HG03139 (cell line): ENCODE measurements around the gene TMEM50B.
"Not testable (repeated sequence)": the region's sequence is repeated elsewhere in the genome, so short reads cannot be mapped to it uniquely, and the experiment has no call there.

Experiments
- ATAC-seq: cut with Tn5 transposase; IDR thresholded peaks from one replicate; pipeline ENCODE4 v1.9.1; 2021; ENCODE audit not compliant: unreplicated experiment

Gene TMEM50B

DNA sequence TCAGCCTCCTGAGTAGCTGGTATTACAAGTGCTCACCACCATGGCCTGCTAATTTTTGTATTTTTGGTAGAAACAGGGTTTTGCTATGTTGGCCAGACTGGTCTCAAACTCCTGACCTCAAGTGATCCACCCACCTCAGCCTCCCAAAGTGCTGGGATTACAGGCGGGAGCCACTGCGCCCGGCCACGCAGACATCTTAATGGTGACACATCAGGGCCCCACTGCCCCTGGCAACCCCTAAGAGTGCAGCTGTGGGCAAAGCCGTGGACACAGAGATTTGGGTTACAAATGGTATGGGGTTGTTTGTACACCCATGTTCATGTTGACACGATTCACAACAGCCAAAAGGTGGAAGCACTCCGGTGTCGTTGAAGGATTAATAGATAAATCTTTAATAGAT, 46.8 kb downstream of the TMEM50B start:
- ATAC-seq = no peak

DNA sequence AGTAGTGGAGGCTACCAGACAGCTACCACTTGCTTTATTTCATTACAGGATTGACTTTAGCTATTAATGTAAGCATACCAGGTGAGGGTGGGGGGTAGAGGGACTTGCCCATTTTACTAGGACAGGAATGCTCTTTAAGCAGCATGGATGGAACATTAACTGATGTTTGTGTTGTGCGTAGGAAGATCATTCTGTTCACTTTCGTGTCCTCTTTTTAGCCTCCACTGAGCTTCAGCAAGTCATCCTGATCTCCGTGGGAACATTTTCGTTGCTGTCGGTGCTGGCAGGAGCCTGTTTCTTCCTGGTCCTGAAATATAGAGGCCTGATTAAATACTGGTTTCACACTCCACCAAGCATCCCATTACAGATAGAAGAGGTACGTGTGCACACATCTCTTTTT, 47.3 kb downstream of the TMEM50B start:
- no peak for ATAC-seq

DNA sequence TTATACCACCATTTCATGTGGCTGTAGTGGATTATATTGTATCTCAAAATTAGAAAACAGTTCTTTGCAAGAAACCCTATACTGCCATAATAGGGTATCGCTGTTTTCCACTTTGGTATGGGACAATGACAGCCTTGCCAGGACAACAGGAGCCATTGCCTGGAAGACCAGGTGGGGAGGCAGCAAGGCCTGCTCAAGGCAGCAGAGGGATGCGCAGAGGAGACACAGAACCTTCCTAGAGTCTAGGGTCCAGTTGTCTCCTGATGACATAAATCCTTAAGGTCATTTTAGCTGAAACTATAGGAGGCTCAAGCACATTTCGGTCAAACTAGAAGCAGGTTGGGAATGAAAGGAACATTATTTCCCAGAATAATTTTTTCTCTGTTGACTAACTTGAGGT, 48.9 kb downstream of the TMEM50B start:
- ATAC-seq = no peak

DNA sequence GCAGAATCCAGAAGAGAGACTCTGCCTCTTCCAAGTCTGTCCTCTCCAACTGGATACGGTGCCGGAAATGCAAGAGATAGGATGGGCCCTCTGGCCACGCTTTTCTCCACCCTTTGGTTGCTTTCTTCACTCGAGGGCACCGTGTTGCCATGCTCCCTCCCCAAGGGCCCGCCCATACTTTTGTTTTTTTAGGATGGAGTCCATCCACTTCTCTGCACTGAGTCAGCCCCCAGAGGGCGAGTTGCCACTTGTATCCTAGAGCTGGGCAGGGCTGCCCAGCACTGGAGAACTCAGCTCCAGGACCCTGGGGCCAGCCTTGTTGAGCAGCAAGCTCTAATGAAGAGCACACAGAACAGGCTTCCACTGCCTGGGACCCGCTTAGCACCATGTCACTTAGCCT, 51.1 kb downstream of the TMEM50B start:
- no peak for ATAC-seq

DNA sequence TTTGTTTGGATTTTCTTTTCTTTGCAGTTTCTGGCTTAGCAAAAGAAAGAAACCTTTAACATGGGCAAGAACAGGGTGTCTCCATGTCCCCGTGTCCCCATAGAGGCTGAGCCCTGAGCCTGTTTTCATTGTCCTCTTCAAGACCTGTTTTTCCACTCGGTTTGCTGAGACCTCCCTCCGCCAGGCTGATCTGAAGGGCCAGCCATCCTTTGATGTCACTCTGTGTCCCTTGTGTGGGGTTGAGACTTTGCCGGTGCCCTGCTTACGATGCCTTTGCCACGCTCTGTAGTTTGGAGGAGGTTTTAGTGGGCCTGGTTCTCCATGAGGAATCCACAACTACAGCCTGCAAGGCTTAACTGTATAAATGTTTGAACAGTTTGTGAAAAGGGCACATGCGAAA, 52.7 kb downstream of the TMEM50B start:
- ATAC-seq = no peak

DNA sequence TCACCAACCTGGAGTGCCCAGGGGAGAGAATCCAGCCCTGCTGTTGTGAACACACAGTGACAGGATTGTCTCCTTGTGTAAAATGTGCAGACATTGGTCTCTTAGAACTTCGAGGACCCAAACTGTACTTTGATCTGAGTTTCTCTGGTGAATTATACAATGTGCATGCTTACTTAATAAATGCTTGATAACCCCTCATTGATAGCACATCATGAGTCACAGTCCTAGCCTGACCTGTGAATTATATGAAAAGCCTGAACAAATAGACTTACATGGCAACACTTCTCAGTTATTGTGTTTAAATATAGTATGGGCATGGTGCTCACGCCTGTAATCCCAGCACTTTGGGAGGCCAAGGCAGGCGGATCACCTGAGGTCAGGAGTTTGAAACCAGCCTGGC, 53.9 kb downstream of the TMEM50B start:
- ATAC-seq = no peak

DNA sequence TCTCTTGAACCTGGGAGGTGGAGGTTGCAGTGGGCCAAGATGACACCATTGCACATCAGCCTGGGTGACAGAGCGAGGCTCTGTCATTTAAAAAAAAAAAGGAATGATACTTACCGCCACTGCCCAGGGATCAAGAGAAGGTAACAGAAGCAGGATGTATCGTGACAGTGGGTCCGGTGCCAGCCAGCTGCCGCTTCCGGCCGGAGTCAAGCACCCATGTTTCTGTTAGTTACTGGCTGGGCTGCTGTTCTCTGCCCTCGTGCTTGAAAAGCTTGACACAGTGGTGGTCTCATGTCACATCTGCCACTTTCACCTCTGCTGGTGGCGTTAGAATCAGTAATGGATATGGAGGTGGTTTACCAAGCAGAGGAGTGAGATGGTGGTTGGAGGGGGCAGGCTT, 55.6 kb downstream of the TMEM50B start:
- ATAC-seq = no peak

DNA sequence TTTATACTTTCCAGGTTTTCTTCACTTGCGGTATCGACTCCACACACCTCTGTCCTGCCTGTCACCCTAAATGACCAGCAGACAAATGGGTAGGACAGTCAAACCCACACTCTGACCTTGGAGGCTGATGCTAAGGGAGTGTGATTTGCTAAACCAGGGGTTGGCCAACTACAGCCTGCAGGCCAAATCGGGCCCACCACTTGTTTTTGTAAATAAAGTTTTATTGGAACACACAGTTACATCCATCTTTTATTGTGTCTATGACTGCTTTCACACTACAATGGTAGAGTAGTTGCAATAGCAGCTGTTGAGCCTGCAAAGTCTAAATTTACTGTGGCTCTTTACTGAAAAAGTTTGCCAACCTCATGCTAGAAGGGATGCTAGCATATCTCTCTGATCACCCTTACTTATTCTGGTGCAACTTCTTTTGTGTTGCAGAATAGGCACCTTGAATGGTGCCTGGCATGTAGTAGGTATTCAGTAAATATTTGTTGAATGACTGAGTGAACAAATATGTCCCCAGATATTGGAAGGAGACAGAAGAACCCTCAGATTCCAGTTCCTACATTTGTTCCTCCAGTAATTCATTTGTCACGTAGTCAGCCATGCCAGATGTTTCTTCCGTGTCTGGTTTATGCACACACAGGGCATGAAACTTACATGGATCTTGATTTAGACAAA, 57.9 kb downstream of the TMEM50B start:
- no peak for ATAC-seq

DNA sequence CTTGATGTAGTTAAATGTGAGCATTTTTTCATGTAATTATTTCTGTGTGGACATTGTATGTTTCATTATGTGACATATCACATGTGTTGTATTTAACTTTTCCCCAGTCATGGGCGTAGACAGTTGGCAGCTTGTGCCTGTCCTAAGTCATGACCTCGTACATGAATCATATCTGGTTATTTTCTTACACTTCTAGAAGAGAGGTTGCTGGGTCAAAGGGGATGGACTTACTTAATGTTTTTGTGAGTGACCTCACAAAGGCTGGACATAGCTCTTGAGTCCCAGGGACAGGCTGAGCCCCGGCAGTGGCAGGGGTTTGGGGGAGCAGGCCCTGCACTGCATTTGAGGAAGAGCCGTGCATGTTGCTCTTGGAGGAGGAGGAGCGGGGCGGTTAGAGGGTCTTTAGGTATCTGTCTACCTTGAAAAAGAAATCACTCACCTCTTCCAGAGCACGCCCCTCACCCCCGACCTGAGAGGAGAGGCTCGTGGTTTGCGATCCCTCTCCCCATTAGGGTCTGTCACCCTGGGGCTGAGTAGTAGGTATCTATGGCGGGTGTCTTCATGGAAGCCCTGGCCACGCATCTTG, 60.1 kb downstream of the TMEM50B start:
- no peak for ATAC-seq

DNA sequence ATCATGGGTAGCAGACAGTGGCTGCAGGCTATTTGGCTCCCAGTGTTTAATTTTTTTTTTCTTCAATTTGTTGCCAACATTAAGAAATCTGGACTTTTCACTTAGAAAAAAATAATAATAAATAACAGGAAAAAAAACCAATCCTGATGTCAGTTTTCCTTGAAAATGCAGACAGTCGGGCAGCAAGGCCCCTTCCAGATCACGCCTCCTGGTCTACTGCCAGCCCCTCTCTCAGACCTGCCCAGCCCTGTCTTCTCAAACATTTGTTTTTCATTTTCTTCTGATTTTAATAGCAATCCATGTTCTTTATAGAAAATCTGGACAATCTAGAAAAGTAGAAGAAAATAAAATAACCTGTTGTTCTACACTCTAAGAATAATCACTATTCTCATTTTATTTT, 61.1 kb downstream of the TMEM50B start:
- ATAC-seq = no peak

DNA sequence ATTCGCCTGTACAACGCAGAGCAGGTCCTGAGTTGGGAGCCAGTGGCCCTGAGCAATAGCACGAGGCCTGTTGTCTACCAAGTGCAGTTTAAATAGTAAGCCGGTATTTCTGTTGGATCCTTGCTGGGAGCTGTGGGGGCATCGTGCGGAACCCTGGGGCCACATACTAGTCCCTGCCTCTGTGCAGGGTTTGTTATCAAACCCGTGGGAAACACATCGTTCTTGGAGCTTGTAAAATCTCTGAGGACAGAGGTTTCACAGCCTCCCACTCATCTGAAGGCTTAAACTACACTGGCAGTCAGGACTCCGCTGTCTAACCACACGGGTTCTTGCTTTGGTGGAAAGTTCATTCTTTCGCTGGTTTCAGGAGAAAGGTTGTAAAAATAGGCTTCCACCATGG, 64.8 kb downstream of the TMEM50B start:
- no peak for ATAC-seq

DNA sequence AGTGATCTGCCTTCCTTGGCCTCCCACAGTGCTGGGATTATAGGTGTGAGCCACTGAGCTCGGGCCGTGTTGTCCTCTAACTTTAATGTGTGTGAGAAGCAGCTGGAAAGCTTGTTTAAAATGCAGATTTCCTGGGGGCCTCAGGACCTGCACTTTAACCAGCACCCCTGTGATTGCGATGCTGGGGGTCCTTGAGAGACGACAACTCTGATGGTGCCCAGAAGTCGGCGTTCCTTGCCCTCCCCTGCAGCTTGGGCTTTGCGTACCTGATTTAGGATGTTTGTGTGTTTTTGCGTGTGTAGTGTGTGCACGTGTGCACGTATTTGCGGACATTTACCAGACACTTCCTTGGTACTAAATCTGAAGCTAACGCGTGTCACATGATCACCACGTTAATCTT, 65.7 kb downstream of the TMEM50B start:
- no peak for ATAC-seq

DNA sequence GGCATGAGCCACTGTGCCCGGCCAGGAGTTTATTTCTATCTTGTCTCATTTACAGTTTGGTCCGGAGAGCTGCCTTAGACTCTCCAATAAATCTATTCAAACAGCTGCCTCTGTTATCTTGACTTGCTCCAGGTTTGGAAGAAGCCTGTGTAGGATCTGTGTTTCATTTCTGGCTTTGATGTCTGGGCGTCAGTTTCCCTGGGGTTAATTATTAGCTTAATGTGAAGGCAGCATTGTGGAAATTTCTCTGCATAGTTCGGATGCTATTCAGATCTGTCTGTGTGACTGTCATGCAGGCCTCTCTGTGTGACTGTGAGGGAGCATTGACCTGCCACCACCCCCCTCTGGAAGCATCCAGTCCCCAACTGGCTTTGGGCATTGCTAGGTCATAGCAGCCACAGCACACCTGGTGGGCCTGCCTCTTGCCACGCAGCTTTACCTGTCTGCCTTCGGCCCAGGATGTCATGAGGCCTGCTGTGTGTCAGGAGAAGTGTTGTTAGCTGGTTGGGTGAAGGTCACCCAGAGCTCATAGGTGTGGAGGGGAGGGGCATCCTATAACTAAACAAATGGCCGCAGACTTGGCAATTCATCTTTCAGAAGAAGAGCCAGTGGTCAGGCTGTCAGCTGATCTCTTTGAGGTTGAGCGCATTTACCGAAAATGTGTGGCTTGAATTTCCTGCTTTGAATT, 66.8 kb downstream of the TMEM50B start:
- peak; percentile 54 for ATAC-seq

DNA sequence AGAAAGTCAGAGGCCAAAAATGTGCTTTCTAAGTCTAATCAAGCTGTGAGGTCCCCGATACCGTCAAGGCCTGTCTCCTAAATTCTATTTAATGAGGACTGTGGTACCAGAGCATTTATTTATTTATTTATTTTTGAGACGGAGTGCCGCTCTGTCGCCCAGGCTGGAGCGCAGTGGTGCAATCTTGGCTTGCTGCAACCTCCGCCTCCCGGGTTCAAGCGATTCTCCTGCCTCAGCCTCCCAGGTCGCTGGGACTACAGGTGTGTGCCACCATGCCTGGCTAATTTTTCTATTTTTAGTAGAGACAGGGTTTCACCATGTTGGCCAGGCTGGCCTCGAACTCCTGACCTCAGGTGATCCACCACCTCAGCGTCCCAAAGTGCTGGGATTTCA, 67.3 kb downstream of the TMEM50B start:
- not testable (repeated sequence) for ATAC-seq

DNA sequence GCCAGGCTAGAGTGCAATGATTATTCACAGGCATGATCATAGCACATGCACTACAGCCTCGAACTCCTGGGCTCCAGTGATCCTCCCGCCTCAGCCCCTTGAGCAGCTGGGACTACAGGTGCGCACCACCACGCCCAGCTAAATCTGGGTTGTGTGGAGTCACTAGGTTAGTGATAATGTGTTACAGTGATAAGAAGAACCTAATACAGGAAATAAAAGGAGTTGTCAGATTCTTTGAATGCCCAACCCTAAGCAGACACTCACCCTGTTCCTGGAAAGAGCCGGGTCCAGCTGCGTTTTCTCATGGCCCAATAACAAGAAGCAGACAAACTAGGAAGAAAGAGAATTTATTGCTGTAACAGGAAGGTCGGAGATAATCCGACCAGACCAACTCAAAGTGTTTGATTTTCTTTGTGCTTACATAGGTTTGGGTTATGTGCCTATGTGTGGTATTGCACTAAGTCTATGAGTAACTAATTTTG, 67.8 kb downstream of the TMEM50B start:
- no peak for ATAC-seq

DNA sequence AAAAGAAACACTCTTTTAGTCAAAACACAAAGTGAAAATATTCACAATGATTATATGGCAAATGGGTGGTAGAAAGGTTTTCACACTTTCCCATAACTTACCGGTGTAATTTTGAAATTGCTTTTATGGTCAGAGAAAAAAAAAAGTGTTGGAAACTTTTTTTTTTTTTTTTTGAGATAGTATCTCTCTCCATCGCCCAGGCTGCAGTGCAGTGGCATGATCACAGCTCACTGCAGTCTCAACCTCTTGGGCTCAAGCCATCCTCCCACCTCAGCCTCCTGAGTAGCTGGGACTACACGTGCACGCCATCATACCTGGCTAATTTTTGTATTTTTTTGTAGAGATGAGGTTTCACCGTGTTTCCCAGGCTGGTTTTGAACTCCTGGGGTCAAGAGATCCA, 73.3 kb downstream of the TMEM50B start:
- no peak for ATAC-seq

DNA sequence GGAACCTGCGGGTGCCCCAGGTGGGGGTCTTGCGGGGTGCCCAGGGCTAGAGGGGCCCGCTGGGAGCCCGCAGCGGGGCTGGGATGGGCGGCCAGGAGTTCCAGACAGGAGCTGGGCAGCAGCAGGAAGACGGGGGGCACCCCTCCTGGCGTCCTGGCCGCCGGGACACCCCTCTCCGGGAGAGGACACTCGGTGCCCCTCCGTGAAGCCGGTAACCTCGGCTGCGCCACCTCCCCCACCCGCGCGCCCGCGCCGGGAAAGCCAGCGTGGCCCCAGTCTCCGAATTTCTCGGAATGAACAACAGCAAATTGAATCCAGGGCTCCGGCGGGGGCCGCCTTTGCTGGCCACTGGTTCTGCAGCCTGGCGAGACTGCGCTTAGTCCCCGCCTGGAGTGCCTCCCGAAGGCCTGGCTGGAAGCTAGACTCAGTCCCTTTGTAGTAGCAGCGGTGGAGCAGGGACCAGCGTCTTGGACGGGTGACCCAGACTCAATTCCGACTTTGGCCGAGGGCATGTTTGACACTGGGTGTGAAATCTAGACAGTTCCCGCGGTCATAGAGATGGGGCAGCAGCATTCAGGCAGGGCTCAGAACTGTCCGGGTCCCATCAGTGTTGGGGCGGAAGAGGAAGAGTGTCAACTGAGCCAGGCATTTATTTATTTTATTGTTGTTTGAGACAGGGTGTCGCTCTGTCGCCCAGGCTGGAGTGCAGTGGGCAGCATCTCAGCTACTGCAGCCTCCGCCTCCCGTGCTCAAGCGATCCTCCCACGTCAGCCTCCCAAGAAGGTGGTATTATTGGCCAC, 75.8 kb downstream of the TMEM50B start:
- ATAC-seq = no peak

DNA sequence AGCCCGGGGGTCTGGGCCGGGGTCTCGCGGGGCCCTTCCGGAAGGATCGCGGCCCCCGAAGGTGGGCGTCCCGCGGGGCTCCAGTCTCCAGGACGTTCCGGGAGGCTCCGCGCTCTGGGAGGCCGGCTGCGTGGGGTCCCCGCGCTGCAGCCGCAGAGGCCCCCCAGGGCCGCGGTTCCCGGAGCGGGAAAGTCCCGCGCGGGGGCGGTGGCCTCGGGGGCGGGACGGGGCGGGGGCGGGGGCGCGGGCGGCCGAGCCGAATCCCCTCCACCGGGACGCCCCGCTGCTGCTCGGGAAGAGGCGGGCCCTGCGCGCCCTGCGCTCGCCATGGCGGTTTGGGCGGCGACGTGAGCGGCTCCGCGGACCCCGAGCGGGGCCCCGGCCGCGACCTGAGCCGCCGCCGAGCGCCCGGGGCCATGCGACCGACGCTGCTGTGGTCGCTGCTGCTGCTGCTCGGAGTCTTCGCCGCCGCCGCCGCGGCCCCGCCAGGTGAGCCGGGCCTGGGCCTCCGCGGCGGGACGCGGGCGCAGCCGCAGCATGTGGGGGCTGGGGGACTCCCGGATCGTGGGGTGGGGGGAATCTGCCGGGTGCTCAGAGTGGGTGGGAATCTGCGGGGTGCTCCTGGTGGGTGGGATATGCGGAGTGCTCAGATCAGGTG, 76.5 kb downstream of the TMEM50B start, which contains the start of gene IFNGR2:
IFNGR2 (plus strand) TSS at position 286 of the 658 bp plus-strand sequence; CDS start at position 417, 131 bp downstream.
- no peak for ATAC-seq

DNA sequence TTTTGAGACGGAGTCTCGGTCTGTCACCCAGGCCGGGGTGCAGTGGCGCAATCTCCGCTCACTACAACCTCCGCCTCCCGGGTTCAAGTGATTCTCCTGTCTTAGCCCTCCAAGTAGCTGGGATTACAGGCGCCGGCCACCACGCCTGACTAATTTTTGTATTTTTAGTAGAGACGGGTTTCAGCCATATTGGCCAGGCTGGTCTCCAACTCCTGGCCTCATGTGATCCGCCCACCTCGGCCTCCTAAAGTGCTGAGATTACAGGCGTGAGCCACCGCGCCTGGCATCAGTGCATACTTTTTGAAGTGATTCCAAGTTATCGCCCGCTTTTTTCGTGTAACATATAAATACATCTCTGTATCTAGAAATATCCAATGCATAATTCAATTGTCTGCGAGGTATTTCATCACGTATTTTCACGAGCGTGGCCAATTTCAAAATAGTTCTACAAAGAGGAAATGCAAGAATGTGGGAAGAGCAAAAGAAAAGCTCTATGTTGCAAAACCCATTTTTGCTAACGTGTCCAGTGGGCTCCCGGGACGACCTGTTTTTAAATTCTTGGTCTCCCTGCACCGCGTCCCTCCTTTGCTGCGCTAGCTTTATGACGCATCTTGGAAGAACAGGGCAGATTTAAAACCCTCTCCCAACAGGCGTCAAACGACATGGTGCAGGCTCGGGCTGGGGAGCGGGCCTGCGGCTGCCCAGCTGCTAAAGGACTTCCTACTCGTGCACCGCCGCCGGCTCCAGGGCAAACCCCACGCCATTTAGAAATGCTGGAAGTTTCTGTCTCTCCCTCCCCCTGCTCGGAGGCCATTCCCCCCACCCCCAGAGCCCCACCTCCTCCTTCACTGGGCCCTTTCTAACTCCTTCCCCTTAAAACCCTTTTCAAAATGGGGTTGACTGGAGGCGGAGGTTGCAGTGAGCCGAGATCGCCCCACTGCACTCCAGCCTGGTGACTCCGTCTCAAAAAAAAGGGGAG, 77.5 kb downstream of the TMEM50B start:
- no peak for ATAC-seq

DNA sequence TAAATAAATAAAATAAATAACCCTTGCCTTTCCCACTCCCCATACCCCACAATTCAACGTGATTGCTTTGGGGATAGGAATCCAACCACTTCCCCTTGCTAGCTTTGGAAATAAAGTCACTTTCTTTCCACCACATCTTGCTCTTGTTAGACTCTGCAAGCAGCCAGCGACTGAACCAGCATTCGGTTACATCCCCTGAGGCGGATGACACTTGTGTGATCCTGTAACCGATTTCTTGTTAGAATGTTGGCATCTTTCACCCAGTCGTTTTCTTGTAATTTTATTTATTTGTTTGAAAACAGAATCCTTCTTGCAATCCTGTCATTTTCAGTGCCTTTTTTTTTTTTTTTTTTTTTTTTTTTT, 78.2 kb downstream of the TMEM50B start:
- no peak for ATAC-seq
